Amniotic stem cell (primary cell): ENCODE data around the gene PRRX2.

Source experiments
- DNase-seq: peaks from one replicate; lab custom pipeline; 2025; lab: John Stamatoyannopoulos, UW

PRRX2 gene

DNA sequence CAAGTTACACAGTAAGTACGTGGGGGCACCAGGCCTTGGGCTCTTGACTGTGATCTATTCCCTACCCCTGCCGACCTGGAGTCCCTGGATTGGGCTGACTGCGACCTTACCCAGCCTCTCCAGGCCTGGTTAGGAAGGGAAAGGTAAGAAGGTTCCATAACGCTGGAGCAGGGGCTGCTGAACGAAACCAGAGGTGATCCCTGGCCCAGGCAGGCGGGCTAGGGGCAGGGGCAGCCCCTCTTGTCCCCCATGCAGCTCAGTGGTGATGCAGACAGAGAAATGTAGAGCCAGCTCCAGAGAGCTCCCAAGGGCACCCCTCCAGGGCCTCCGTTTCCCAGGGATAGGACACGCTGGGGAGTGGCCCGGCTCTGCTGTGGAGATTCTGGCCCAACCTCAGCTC, 14.1 kb downstream of the PRRX2 start:
- DNase-seq = no peak

- DNase-seq = no peak
Measured at GRCh38 chr9:129681924-129682323, 16.5 kb downstream of the PRRX2 start.

DNA sequence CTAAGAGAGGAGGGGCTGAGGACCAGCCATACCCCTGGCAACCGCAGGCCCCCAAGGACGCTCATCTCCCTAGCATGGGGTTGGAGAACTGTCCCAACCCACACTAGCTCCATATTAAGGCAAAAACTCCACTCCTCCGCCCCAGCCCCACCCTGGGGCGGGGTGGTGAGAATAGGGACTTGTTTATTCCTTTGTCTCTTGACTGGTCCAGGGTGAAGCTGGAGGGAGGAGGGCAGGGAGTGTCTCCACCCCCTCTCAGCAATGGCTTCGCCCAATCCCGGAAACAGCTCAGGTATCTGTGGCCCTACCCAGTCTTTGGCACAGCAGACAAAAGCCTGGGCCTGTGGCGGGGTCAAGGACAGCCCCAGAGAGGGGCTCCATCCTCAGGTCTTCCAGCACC, 16.9 kb downstream of the PRRX2 start:
- DNase-seq = no peak

DNA sequence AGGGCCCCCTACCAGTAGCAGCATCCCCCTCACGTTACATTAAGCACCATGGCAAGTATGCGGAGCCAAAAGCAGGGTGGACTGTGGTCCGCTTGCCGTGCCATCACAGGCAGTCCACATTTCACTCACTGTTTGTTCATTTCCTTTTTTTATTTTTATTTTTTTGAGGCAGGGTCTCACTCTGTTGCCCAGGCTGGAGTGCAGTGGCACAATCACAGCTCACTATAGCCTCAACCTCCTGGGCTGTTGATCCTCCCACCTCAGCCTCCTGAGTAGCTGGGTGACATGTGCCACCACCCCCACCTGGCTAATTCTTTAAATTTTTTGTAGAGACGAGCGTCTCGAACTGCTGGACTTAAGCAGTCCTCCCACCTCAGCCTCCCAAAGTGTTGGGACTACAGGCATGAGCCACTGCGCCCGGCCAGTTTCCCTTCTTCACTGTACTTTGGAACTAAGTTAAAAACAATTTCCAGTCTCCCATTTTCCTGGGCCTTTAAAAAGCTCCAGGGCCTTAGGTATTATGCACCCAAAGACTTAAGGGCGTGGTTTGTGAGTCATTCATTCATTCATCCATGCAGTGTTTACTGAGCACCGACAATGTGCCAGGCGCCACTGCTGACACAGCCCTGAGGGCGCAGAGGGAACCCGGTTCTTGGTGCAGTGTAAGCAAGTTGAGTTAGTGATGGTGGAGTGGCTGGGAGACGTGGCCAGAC, 19.9 kb downstream of the PRRX2 start:
- DNase-seq = peak; percentile 39

DNA sequence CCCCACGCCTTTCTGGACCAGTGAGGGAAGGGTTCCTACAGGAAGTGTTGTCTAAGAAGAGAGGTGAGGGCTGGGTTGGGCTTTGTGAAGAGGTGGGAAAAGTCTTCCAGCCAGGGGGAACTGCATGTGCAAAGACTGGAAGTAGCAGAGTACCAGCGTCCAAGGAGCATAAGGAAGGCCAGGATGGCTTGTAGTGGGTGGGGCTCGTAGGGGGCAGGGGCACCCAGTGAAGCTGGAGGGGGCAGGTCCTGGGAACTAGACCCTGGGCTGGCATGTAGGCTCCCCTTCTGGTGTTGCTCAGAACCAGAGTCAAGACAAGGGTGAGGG, 20.4 kb downstream of the PRRX2 start:
- no peak for DNase-seq

GRCh38 chr9:129686736-129687135, 21.3 kb downstream of the PRRX2 start:
- no peak for DNase-seq

DNA sequence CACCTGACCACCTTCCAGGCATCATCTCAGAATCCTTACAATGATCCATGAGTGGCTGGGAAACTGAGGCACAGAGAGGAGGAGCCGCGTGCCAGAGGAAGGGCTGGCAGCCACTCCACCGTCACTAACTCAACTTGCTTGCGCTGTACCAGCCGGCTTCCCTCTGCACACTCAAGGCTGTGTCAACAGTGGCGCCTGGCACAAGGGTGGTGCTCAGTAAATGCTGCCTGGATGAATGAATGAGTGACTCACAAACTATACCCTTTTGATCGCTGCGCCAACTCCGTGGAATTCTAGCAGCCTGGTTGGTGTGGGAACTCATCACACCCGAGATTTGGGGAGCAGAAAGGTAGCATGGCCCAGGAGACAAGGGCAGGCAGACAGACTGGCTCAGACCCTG, 21.9 kb downstream of the PRRX2 start:
- DNase-seq = no peak

DNA sequence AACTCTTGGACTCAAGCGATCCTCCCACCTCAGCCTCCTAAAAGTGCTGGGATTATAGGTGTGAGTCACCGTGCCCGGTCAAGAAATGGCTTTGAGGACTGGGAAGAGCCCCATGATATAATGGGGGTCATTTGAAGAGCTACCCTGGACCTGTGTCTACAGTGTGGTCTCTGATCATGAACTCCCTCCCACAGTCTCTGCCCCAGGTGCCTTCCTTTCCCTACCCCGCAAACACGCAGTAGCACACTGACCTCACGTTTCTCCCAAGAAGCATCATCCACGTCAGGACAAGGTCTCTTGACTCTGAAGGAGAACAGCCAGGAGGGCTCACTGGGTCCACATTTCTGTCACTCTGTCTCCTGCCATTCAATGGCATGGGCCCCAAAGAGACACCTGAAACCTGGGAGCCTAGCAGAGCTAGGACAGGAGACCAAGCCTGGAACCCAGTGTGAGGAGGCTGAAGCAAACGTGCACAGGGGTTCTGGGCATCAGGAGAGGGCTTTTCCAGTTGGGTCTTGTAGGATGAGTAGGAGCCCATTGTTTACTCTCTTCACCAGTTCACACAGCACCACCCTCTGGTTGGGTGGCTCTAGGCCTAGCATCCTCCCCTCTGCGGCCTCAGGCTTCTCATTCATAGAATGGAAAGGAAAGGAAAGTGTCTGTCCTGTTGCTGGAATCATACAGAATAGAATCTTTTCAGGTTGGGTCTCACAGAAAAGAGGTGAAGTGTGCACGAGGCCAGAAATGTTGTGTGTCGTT, 23.0 kb downstream of the PRRX2 start:
- DNase-seq = no peak

DNA sequence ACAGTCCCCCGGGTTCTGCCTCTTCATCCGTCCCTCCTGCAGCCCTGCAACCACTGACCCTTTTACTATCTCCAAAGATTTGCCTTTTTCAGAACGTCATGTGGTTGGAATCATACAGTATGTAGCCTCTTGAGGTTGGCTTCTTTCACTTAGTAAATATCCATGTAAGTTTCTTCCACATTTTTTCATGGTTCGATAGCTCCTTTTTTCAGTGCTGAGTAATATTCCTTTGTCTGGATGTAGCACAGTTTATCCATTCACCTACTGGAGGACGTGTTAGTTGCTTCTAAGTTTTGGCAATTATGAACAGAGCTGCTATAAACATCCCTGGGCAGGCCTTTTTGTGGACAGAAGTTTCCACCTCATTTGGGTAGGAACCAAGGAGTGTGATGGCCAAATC, 27.1 kb downstream of the PRRX2 start:
- no peak for DNase-seq

- no peak for DNase-seq
Measured at GRCh38 chr9:129693741-129694140, 28.3 kb downstream of the PRRX2 start.

DNA sequence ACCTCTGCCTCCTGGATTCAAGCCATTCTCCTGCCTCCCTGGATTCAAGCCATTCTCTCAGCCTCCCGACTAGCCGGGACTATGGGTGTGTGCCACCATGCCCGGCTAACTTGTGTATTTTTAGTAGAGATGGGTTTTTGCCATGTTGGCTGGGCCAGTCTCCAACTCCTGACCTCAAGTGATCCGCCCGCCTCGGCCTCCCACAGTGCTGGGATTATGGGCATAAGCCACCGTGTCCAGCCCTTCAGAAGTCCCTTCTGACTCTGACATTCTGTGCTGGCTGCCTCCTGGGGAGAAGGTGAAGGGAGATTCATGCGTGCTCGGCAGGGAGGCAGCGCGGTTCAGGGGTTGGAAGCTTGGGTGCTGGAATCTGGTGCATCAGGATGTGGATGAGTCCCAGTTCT, 28.8 kb downstream of the PRRX2 start:
- no peak for DNase-seq

DNA sequence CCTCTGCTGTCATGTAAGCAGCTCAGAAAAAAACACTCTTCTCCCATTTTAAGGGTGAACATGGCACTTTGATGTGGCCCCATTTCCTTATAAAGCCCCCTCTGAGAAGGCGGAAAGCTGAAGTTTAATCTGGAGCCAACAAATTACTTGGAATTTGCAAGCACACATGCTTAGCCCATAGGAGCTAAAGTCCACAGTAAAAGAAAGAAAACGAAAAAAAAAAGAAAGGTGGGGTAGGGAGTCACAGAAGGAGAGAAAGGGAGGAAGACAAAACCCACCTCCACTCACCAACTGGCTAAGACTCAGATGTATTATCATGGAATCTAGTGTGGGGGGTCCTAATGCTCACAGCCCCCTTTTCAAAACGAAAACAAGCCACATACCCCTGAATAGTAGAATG, 30.4 kb downstream of the PRRX2 start:
- no peak for DNase-seq

DNA sequence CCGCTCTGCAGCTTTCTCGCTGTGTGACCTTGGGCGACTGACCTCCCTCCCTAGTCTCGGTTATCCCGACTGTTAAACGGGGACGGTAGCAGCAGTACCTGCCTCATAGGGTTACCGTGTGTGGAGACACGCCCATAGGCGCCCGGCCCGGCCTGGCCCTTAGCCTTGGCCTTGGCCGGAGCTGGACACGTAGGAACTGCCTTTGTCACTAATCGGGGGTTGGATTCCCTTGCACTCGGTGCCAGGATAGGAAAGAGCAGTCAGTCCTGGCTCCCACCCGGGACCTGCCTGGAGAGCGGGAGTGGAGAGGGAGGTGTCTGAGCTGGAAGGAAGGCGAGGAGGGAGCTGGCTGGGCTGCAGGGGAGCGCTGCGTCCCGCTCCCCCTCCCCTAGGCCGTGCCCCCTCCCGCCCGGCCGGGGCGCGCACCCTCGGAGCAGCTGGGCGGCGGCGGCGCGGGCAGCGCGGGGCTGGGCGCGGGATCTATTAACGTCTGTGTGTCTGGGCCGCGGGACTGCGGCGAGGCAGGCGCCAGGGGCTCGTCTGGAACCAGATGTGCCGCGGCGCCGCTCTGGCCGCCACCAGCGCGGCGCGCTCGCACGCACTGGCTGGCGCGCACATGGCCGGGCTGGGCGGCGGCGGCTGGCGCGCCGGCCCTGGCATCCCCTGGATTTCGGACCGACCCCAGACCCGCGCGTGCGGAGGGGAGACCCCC, 31.7 kb downstream of the PRRX2 start:
- no peak for DNase-seq

- DNase-seq = peak; percentile 46
Measured at GRCh38 chr9:129697656-129698253, 32.3 kb downstream of the PRRX2 start.

DNA sequence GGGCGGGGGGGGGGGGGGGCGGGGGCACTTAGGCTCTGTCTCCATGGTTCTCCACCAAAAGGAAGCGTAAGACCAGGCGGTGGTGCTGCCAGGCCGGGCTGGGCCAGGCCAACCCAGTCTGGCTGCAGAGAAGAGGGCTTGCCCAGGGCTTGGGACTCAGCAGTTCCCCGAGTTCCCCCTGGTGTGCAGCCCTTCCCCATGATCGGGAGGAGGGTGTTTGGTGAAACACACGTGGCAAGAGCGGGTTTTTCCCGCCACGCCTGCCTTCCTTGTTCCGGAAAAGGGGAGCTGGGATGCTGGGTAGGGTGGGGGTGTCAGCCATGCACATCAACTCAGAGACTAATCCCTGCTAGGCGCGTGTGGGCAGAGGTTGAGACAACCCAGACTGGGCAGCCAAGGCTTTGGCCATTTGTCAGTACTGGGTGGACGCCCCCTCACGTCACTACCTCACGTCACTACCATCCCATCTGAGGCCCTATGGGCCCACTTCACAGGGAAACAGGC, 32.9 kb downstream of the PRRX2 start:
- no peak for DNase-seq

DNA sequence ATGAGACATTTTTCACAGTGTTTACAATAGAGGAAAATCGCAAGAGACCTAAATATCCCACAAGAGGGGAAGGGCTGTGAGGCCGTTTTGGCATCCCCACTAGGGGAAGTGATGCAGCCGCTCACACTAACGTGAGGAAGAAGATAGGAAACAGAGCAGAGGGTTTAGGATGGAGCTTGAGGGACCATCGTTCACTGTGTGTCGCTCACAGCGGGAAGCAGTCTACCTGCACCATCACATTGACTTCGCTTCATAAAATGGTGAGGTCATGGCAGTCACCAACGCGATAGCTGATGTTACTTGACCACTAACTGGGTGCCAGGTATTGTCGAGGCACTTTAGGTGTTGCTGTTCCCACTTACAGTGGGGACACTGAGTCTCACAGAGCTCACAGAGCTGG, 35.6 kb downstream of the PRRX2 start:
- no peak for DNase-seq

DNA sequence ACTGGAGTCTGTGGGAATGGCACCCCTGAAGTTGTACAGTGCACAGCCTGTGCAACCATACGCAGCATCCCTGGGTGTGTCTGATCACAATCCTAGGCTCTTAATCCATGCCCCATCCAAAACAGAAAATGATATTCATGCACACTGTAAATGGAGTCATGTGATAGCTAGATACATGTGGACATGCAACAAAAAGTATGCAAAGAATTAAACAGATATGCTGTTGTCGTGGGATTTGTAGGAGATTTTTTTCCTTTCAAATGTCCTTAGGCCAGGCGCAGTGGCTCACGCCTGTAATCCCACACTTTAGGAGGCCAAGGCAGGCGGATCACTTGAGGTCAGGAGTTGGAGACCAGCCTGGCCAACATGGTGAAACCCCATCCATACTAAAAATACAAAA, 36.1 kb downstream of the PRRX2 start:
- DNase-seq = no peak

GRCh38 chr9:129702589-129703520, 37.4 kb downstream of the PRRX2 start:
- DNase-seq = peak; percentile 78

DNA sequence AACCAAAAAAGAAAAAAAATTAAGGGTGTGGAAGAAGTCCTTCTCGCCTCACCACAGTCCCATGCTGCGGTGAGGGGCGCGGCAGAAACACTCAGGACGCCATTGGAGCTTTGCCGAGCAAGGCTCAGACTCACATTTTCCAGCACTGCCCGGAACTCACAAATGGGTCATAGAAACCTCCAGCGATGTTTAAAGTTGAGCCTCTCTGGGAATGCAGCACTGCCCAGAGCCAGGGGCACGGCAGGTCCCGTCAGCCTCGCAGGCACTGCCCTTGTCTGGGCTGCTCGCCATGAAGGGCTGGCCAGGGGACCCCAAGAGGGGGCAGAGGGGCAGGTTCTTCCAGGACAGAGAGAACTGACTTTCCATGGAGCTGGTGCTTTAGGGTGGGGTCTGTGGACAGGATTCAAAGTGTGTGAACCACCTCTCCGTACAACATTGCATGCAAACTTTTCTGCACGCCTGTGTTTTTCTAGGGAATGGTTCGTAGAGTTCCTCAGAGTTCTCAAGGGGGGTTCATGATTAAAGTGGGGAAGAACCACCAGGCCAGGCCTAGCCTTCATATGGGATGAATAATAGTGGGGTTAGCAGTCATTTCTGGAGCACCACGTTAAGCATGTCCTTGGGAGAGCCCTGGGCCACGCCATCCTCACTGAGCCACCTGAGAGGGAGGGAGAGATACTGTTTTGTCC, 38.4 kb downstream of the PRRX2 start:
- peak; percentile 67 for DNase-seq

GRCh38 chr9:129704807-129705206, 39.4 kb downstream of the PRRX2 start:
- no peak for DNase-seq

DNA sequence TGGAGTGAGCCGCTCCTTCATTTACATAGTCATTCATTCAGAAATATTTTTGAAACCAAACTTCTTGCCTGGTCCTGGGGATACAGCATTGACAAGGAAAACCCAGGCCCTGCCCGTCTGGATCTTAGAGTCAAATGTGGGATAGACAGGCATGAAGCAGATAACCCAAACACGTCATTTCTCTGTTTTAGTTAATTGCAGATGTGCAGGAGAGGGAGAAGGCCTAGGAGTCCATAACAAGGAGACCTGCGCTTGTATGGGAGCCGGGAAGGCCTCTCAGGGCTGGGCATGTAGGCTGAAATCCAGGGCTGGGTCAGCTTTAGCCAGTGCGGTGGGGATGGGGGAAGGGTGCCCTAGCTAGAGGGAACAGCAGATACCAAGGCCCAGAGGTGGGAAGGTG, 43.3 kb downstream of the PRRX2 start:
- DNase-seq = no peak
